Measurements from ENCODE around the gene PTHLH.
A peak's percentile ranks its signal among the peaks of the same experiment; 100 is the strongest.

PTHLH gene

GRCh38 chr12:27952510-27952909, 20.0 kb downstream of the PTHLH start:
- no peak overlapping the region for H3K4me3 ChIP-seq (ENCODE audit: low read depth, low read length)
- TF ChIP-seq, protein P1, sequence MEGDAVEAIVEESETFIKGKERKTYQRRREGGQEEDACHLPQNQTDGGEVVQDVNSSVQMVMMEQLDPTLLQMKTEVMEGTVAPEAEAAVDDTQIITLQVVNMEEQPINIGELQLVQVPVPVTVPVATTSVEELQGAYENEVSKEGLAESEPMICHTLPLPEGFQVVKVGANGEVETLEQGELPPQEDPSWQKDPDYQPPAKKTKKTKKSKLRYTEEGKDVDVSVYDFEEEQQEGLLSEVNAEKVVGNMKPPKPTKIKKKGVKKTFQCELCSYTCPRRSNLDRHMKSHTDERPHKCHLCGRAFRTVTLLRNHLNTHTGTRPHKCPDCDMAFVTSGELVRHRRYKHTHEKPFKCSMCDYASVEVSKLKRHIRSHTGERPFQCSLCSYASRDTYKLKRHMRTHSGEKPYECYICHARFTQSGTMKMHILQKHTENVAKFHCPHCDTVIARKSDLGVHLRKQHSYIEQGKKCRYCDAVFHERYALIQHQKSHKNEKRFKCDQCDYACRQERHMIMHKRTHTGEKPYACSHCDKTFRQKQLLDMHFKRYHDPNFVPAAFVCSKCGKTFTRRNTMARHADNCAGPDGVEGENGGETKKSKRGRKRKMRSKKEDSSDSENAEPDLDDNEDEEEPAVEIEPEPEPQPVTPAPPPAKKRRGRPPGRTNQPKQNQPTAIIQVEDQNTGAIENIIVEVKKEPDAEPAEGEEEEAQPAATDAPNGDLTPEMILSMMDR (IDR thresholded peaks at IDR 0.05; ENCODE audit: low read depth, low read length) = no peak
- in situ Hi-C loops (cut with HindIII; ENCODE audit: low sequenced_read_pairs) = no loop called here
- no peak for DNase-seq (ENCODE audit: low read depth, low spot score)

GRCh38 chr12:27951898-27952297, 20.6 kb downstream of the PTHLH start:
- TF ChIP-seq, protein P1 (IDR thresholded peaks at IDR 0.05; ENCODE audit: low read depth, low read length) = no peak
- H3K4me3 ChIP-seq (ENCODE audit: low read depth, low read length) = no peak overlapping the region
- no peak for DNase-seq (ENCODE audit: low read depth, low spot score)
- in situ Hi-C loops (cut with HindIII; ENCODE audit: low sequenced_read_pairs) = no loop called here

- in situ Hi-C loops (cut with HindIII; ENCODE audit: low sequenced_read_pairs) = no loop called here
- no peak overlapping the region for H3K4me3 ChIP-seq (ENCODE audit: low read depth, low read length)
- TF ChIP-seq, protein P1 (IDR thresholded peaks at IDR 0.05; ENCODE audit: low read depth, low read length) = no peak
- peak; percentile 10 for DNase-seq (ENCODE audit: low read depth, low spot score)
These were observed 26.1 kb downstream of the PTHLH start for GRCh38 chr12:27946421-27946820.

- TF ChIP-seq, protein P1 (IDR thresholded peaks at IDR 0.05; ENCODE audit: low read depth, low read length) = peak; percentile 87
- in situ Hi-C loops (cut with HindIII; ENCODE audit: low sequenced_read_pairs) = no loop called here
- peak; percentile 83 for DNase-seq (ENCODE audit: low read depth, low spot score)
These were observed 31.7 kb downstream of the PTHLH start for GRCh38 chr12:27940756-27941402.

GRCh38 chr12:27940245-27940644, 32.3 kb downstream of the PTHLH start:
- in situ Hi-C loops (cut with HindIII; ENCODE audit: low sequenced_read_pairs) = no loop called here
- TF ChIP-seq, protein P1 (IDR thresholded peaks at IDR 0.05; ENCODE audit: low read depth, low read length) = no peak
- H3K4me3 ChIP-seq (ENCODE audit: low read depth, low read length) = no peak overlapping the region
- no peak for DNase-seq (ENCODE audit: low read depth, low spot score)

More at GRCh38 chr12:27940756-27941402, 31.7 kb downstream of the PTHLH start:
- no peak overlapping the region for H3K4me3 ChIP-seq (ENCODE audit: low read depth, low read length)

DNA sequence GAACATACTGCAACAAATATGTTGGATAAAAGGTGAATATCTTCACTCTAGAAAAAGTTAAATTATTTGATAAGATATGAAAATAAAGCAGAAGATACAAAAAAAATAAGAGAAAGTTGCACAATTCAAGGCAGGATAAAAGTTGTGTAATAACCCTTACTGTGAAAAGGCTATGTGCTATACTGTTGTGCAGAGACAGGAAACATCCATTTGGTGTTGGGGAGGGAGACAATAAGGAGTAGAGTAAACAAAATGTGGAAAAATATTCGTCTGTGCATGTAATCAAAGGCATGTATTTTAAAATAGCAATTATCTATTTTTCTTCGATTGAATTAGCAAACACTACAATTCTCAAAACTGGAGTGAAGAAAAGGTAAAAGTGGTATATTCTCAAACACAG, 34.8 kb downstream of the PTHLH start:
- TF ChIP-seq, protein P1 (IDR thresholded peaks at IDR 0.05; ENCODE audit: low read depth, low read length) = no peak
- in situ Hi-C loops (cut with HindIII; ENCODE audit: low sequenced_read_pairs) = no loop called here
- no peak overlapping the region for H3K4me3 ChIP-seq (ENCODE audit: low read depth, low read length)
- no peak for DNase-seq (ENCODE audit: low read depth, low spot score)

Measured in astrocyte of the spinal cord (primary cell).